ENCODE results near the gene CAPG.

DNA sequence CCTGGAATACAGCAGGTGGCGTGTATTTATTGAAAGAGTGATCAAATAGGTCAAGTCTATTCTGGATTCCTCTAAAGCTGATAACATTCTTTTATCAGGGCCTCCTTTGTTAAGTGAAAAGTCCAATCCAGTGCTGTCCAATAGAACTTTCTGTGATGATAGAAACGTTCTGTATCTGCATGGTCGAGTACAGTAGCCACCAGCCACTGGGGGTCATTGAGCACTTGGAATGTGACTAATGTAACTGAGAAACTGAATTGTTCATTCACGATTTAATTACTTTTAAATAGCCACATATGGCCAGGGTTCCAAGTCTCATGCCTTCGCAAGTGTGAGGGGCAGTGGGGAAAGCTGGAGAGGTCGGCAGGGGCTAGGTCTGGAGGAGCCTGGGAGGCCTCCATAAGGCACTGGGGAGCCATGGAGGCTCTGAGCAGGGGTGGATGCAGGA lies 28.9 kb upstream of the CAPG start:
- TF ChIP-seq, protein P1, sequence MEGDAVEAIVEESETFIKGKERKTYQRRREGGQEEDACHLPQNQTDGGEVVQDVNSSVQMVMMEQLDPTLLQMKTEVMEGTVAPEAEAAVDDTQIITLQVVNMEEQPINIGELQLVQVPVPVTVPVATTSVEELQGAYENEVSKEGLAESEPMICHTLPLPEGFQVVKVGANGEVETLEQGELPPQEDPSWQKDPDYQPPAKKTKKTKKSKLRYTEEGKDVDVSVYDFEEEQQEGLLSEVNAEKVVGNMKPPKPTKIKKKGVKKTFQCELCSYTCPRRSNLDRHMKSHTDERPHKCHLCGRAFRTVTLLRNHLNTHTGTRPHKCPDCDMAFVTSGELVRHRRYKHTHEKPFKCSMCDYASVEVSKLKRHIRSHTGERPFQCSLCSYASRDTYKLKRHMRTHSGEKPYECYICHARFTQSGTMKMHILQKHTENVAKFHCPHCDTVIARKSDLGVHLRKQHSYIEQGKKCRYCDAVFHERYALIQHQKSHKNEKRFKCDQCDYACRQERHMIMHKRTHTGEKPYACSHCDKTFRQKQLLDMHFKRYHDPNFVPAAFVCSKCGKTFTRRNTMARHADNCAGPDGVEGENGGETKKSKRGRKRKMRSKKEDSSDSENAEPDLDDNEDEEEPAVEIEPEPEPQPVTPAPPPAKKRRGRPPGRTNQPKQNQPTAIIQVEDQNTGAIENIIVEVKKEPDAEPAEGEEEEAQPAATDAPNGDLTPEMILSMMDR (conservative IDR thresholded peaks at IDR 0.05; ENCODE audit: low read length) = no peak
- TF ChIP-seq EZH2phosphoT487 (IDR thresholded peaks at IDR 0.05; ENCODE audit: borderline replicate concordance, low read depth, low read length) = no peak
